AG09309 (cell line): ENCODE measurements around the gene CDH3.

ENCODE experiments used
- DNase-seq: peaks from one replicate; pipeline ENCODE4 v3.0.0-alpha.2; 2010; ENCODE audit warnings: low read depth
- H3K4me3 ChIP-seq: 2 replicates; pipeline ENCODE4 v1.5.1; 2011; ENCODE audit warnings: mild to moderate bottlenecking, low read depth, low read length, moderate library complexity; ENCODE audit not compliant: control insufficient read depth
- TF ChIP-seq, protein P1 (sequence below): IDR thresholded peaks from 2 replicates; pipeline ENCODE4 v1.5.1; 2011; ENCODE audit warnings: mild to moderate bottlenecking, low read depth, low read length, inconsistent platforms; ENCODE audit not compliant: insufficient read depth, control insufficient read depth; ENCODE audit errors: missing control alignments

The CDH3 gene

DNA sequence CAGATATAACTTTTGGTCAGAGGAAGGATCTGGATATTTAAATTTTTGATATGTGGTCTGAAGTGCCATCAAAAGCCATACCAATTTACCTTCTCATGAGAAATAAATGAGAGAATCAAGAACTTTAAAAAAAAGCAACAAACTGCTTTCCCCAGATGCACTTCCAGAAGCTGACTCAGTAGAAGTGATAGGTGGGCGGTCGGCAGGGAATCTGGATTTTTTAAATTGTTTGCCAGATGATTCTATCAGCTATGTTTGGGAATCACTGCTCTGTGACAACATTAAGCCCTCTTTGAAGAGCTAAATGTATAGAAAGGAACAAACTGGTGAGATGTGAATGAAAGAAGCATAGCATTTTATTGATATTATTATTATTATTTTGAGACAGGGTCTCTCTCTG is 19.2 kb downstream of the CDH3 start:
- DNase-seq: no peak
- TF ChIP-seq, protein P1, sequence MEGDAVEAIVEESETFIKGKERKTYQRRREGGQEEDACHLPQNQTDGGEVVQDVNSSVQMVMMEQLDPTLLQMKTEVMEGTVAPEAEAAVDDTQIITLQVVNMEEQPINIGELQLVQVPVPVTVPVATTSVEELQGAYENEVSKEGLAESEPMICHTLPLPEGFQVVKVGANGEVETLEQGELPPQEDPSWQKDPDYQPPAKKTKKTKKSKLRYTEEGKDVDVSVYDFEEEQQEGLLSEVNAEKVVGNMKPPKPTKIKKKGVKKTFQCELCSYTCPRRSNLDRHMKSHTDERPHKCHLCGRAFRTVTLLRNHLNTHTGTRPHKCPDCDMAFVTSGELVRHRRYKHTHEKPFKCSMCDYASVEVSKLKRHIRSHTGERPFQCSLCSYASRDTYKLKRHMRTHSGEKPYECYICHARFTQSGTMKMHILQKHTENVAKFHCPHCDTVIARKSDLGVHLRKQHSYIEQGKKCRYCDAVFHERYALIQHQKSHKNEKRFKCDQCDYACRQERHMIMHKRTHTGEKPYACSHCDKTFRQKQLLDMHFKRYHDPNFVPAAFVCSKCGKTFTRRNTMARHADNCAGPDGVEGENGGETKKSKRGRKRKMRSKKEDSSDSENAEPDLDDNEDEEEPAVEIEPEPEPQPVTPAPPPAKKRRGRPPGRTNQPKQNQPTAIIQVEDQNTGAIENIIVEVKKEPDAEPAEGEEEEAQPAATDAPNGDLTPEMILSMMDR: no peak
- H3K4me3 ChIP-seq: no peak overlapping the region

DNA sequence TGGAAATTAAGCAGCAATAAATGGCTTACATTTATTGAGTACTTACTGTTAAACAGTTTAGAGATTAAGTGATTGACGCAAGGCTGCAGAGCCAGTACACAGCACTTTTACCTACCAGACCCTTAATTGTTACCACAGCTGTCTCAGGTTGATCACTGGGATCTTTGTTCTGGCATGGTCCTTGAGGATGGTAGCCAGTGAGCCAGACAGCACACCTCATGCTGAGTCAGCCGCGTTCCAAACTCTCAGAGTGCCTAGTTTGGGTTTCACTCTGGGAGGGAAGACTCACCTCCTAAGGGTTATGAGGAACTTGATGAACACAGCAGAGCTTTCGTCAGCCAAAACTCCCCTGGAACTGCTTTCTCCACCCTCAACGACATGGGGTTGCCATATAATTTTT is 20.4 kb downstream of the CDH3 start:
- no peak for DNase-seq
- no peak overlapping the region for H3K4me3 ChIP-seq
- TF ChIP-seq, protein P1: no peak

DNA sequence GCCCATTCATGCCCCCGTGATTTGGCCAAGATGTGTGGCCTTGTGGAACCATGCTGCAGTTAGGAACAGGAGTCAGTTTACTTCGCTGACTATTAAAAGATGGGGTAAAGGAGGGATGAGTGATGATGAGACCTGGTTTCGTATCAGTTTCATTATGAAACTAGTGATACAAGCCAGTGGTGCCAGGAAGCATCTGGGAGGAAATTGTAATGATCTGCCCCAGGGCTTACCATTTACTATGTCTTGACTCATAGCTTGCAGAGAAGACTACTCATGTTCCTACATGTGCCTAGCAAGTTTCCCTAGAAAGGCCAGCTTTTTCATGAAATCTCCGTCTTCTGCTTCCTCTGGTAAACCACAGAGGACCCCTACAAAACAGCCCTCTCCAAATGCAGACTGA is 23.2 kb downstream of the CDH3 start:
- peak; percentile 61 for DNase-seq
- no peak overlapping the region for H3K4me3 ChIP-seq
- TF ChIP-seq, protein P1: no peak

DNA sequence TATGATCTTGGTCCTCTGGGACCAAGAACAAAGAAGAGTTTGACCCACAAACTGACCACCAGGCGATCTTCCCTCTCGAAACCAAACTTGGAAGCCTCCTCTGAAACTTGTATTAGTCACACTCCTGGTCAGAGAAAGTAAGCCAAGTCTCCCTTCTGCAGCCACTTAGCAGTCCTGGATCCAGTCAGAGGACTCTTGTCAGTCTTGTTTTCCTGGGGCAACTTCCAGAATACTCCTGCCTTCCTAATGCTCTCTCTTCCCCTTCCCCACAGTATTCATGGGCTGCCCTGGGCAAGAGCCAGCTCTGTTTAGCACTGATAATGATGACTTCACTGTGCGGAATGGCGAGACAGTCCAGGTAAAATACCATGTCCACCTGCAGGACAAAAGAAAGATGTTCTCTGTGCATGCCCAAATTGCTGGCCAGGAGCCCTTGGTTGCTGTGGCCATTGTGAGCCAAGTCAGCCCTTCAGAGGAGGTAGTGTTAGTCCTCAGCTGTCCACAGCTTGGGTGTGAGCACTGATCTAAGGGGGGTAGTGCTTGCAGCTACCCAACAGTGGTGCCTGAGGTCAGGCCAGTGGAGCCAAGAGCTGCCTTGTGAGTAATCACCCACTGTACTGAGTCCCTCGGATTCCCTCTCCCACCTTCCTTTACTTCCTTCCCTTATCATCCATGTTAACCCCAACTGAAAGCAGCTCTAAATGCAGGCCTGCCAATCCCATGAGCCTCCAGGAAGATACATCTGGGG is 31.2 kb downstream of the CDH3 start:
- DNase-seq: no peak
- H3K4me3 ChIP-seq: no peak overlapping the region
- TF ChIP-seq, protein P1: no peak

DNA sequence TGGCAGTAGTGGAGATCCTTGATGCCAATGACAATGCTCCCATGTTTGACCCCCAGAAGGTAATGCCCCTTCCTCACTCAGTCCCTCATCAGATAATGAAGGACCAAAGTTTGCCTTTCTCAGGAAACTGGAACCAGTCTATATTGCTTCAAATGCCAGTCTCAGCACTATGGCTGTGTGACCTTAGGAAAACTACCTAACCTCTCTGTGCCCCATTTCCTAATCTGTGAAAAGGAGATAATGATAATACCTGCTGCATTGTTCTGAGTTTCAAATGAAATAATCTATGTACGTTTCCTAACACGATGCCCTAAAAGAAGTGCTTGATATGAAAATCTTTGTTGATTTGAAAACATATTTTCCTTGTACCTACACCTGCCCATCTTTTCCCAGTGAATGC is 35.9 kb downstream of the CDH3 start:
- no peak overlapping the region for H3K4me3 ChIP-seq
- TF ChIP-seq, protein P1: no peak
- DNase-seq: no peak

DNA sequence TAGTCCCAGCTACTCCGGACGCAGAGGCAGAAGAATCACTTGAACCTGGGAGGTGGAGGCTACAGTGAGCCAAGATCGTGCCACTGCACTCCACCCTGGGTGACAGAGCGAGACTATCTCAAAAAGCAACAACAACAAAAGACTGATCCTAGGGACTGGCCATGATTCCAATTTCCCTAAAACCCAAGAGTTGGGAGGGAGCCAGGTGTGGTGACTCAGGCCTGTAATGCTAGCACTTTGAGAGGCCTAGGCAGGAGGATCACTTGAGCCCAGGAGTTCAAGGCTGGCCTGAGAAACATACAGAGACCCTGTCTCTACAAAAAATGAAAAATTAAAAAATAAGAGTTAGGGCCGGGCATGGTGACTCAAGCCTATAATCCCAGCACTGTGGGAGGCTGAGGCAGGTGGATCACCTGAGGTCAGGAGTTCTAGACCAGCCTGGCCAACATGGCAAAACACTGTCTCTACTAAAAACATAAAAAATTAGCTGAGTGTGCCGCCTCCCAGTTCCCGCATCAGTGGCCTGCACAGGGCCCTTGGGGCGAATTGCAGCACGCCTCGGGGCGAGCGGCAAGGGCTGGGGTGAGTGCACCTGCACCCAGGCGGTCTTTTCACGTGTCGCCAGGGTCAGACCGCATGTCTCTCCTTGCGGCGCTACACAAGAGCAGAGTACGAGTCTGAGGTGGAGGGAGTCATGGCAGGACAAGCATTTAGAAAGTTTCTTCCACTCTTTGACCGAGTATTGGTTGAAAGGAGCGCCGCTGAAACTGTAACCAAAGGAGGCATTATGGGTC is 40.8 kb downstream of the CDH3 start:
- H3K4me3 ChIP-seq: no peak overlapping the region
- DNase-seq: no peak
- TF ChIP-seq, protein P1: no peak
